ENCODE results near the gene AP3S1. TPM values are rescaled to one million over a fixed set of nuclear protein-coding genes. Genes with fewer than 3 reads are reported as not detected.

AP3S1 gene
- total RNA-seq, 1 donor from 2014 or later = 36.6 TPM

DNA sequence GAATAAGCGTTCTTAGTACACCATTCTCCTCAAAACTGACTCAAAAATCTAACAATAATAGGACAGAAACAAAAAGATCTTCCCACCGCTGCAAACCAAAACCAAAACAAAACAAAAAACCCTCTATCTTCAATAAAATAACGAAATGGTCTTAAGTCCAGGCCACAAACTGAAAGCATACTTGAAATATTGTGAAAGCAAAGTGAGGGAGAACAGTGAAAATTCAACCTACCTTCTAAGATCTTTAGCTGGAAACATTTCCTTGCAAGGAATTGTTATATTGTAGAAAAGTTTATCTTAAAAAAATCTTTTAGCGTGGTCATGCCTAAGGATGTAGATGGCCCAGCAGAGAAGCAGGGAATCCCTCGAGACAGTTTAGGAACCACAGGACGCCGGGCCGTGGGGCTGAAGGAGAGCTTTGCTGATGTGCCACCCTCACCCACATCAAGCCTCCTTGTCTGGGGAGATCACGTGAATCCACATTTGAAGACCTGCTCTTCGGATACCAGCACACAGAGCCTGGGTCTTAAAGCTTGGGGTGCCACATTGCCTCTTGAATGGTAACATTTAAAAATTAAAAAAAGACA, 92.7 kb downstream of the AP3S1 start:
- DNase-seq (ENCODE audit: low spot score) (no peak), ATAC-seq (no peak)

DNA sequence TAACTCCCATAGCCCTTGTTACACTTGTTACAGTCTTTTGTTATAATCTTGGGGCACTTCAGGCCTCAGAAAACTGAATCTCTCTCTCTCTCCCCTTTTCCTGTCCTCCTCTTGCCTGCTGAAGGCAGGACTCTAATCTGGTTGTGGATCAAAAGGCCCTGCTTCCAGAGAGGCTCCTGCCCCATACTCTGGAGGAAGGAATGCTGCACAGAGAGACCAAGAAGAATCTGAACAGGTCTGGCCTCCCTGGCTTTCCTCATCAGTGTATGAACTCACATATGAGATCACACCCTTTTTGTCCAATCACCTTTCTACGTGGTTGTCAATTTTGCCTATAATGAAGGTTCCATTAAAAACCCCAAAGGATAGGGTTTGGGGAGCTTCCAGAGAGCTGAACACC, 94.3 kb downstream of the AP3S1 start:
- no peak for DNase-seq (ENCODE audit: low spot score)

DNA sequence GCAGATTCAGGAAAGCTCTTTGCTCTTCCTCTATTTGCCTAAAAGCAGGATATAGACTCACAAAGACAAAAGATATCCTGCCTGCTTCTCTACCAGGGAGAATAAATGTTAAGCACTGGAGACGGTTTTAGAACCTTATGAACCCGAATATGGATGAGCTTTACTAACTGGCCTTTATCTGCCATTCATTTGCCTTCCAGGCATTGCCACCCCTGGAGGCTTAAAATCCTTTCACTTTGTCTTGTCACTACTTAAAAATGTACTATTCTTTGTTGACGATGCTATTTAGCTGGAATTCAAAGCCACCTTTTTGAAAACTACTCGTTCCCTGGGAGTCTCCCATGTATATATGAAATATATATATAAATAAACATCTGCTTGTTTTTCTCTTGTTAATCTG, 97.3 kb downstream of the AP3S1 start:
- ATAC-seq = no peak

More for the DNA sequence above, 94.3 kb downstream of the AP3S1 start:
- ATAC-seq = no peak

DNA sequence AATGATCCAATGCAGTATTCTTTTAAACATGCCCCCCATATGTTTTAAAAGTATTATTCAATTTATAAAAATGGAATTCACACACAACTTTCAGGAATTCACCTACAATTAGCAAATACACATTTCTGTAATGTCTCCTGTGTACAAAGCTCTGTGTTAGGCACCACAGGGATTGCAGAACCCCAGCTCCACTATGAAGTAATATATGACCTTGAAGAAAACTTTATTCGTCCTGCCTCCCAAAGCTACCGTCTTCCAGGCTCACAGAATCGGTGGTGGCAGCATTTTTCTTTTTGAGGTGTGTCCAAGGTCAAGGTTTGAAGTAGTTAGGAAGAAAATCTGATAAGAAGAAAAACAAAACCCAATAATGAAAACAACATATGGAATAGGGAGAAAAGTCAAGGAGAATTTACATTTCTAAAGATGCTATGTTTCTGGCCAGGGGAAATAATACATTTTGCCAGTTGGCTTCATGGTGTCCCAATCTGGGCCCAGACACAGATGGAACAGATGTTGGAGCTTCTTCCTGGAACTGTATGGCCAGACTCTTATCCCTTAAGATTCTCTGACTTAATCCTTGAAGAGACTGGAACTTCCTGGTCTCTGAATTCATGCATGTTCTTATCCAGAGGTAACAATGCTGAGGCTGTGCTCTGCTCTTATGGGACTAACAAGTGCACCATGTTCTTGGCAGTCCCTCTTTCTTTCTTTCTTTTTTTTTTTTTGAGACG, 98.5 kb downstream of the AP3S1 start:
- DNase-seq (ENCODE audit: low spot score) (no peak), ATAC-seq (no peak)

More for the DNA sequence above, 97.3 kb downstream of the AP3S1 start:
- DNase-seq (ENCODE audit: low spot score) = no peak

DNA sequence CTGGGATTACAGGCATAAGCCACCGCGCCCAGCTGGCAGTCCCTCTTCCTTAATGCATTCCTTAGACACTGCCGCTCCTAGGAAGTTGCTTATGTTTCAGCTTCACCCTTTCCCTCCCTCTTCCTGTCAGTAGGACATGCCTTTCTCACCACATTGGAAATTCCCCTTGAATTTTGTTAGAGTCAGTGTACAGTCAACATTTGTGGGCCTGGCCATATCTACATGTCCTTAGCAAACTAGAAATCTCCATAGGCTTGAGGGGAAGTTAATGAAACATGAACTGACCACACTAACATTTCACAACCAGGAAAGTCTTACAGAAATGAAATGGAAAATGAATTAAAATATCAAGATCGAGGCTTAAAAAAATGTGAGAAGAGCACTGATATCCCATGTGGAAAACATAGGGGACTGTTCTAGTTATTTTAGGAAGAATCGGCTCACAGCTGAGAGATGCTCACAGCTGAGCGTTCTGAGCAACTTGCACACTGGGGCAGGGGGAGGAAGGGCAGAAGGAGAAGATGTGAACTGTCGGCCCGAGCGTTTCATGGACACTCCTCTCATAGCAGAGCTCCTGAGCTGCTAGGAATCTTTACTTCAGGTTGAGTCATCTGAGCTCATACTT, 99.4 kb downstream of the AP3S1 start:
- ATAC-seq = no peak

DNA sequence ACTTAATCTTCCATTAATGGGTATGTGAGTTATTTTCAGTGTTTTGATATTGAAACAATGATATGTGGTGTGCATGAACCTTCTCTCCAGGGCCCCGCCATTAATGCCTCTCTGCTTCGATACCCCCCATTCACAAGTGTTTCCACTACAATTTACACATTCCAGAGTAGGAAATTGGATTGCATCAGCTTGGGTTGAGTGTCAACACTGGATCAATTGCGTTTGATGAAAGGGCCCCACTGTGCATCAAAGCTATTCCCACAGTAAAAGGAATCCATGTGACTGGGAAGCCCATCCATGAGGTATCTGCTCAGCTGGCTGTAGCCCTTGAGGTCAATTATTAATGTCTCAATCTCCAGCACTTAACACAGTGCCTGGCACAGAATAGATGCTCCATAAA, 102.8 kb downstream of the AP3S1 start:
- no peak for DNase-seq (ENCODE audit: low spot score)

More for the DNA sequence above, 99.4 kb downstream of the AP3S1 start:
- no peak for DNase-seq (ENCODE audit: low spot score)

DNA sequence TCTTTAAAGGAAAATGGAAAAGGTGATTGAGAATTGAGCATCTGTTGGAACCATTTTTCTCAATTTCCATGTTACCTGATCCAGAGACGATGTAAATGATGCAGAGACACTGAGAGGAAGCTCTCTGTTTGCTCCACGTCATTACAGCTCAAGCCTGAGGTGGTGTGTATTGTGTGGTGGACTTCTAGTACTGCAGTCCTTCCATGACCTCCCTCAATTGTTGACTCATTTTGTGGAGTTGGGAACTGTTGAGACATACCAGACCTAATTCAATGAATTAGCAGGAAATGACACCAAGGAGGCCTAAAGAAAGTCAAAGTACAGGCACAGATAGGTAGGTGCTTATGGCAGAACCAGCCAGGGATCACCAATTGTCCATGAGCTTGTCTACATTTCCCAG, 104.9 kb downstream of the AP3S1 start:
- DNase-seq (ENCODE audit: low spot score) (no peak), ATAC-seq (no peak)

More for the DNA sequence above, 102.8 kb downstream of the AP3S1 start:
- ATAC-seq = no peak

DNA sequence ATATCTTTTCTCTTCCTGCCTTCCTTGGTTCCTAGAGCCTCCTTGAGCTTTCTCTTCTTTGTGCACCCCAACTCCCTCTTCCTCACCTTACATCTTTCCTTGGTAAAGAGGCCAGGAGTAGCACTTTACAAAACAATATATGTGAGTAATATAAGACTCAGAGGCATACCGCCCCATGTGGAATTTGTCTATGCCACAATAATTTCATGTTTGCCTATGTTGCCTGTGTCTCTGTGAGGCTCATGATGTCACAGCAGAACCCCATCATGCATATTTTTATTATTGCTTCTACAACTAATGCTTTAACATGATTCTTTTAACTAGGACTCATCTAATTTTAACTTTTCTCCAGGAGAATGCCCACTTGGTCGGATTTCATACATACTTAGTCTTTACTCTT, 105.5 kb downstream of the AP3S1 start:
- DNase-seq (ENCODE audit: low spot score) (no peak), ATAC-seq (no peak)

DNA sequence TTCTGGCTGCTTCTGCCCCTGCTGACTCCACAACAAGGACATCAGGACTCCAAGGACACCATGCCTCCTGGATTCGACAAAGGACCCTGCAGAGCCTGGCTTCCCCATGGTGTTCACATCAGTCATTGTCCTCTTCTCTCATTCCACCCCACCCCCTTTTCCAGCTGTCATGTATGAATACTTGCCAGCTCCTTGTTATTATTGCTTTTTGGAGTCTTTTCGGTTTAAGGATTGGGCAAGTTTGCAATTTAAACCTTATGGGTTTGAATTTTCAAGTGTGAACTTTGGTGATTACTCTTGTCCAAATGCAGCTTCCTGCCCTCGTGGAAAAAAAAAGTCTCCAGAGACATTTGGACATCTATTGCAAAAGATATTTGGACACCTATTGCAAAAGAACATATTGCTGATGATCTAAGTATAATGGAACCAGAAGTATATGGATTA, 106.4 kb downstream of the AP3S1 start:
- ATAC-seq (no peak), DNase-seq (ENCODE audit: low spot score) (no peak)

DNA sequence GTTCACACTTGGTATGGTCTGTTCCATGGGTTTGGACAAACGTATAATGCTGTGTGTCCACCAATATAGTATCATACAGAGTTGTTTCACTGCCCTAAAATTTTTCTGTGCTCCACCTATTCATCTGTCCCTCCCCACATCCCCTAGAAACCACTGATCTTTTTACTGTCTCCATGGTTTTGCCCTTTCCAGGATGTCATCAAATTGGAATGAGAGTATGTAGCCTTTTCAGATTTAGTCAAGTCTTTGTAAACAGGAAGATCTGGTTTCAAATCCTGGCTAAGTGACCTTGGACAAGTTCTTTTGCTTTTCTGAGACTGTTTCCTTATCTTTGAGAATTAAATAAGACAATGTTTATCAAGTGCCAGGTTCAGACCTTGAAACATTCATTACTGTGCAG, 107.4 kb downstream of the AP3S1 start:
- DNase-seq (ENCODE audit: low spot score) = no peak
- ATAC-seq = no peak

DNA sequence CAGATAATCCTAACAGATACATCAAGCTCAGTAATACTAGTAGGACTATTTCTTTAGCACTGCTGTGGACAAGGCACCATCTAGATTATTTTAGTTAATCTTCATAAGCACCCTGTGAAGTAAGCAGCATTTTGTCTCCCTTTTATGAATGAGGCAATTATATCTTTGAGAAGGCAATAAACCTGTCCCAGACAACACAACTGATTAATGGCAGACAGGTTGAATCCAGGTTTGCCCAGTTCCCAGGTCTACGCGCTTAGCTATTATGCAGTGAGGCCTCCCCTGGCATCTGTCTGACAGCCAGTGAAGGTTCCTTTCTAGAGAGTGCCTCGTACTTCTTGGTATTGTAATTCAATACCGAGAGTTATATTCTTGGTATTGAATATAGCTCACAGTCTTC, 110.9 kb downstream of the AP3S1 start:
- ATAC-seq = no peak

DNA sequence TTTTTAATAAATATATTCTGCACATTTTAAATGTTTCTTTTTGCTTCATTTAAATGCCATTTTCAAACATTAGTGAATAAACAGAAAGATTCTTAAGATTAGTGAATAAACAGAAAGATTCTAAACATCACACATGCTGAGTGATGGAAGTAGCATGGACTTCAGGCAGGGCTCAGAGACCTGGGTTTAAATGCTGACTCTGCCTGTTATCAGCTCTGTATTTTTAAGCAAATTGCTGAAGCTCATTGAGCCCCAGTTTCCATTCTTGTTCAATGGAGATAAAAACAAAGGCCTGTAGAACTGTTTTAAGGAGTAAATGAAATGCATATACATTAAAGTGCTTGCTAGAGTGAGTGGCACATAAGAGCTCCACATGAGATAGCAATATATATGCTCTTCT, 112.4 kb downstream of the AP3S1 start:
- DNase-seq (ENCODE audit: low spot score) (no peak), ATAC-seq (no peak)

More for the DNA sequence above, 110.9 kb downstream of the AP3S1 start:
- DNase-seq (ENCODE audit: low spot score) = no peak

DNA sequence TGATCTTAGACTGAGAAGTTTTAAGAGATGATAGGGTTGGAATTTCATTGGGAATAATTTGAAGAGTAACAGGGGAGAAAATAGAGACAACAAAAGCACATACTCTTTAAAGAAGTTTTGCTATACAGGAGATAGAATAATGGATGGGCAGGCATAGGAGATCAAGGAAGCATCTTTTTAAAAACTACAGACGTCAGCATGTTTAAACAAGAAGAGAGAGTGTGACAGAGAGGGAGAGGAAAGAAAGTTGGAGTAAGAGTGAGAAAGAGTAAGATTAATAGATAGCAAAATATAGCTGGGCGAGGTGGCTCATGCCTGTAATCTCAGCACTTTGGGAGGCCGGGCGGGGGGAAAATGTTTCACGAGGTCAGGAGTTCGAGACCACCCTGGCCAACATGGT, 115.2 kb downstream of the AP3S1 start:
- ATAC-seq (no peak), DNase-seq (ENCODE audit: low spot score) (no peak)

DNA sequence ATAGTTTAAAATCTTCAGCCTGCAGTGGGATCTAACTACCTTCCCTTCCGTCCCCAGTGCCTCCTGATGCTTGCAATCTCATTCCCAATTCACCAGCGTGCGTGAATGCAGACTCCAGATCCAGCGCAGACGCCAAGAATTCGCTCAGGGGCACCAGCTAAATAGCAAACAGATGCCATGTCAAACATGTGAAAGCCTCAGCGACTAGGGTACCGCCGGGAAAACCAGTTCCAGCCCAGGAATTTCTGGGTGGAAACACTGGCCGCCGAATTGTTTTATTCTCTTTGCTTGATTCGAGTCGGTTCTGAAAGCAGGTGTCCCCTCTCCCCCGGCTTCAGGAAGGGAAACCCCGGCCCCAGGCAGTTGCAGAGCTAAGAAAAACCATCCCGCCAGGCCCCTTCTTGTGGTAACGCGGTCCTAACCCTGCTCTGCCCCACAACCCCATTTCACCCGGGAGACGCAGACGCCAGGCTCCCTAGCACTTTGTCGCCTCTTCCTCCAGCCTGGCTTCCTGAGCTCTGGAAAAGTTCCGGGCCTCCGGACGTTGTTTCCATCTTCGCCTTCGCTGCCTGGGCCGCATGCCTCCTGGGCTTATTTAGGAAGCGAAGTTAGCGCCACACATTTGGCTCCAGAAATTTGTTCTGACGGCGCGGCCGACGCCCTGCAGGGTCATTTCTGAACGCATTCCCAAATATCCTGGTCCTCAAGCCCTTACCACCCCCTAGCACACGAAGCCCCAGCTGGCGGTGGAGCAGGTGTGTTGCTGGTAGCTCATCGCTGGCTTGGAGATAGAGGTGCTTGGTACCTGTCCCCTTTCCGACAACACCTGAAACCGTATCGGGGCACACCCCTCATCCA, 119.9 kb downstream of the AP3S1 start:
- ATAC-seq (no peak), DNase-seq (ENCODE audit: low spot score) (no peak)

DNA sequence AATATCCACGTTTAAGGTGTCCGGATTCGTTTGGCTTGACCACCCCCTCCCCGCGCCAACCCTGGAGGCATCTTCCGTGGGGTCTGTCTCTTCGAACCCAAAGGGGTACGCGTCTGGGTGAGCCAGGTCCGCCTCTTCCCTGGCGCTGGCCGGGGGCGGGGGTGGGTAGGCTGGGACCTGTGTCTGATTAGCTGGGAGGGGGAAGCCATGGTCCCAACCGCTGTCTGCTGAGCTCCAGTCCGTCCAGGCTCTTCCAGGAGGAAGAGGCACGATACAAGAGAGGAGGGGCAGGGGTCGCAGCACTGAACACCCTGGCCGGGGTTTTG, 120.5 kb downstream of the AP3S1 start, which contains the start of gene LVRN:
Gene LVRN, plus strand, starts transcription at position 237 of the 326 bp plus-strand sequence. CDS start 143 bp downstream, outside the sequence.
- no peak for DNase-seq (ENCODE audit: low spot score)

DNA sequence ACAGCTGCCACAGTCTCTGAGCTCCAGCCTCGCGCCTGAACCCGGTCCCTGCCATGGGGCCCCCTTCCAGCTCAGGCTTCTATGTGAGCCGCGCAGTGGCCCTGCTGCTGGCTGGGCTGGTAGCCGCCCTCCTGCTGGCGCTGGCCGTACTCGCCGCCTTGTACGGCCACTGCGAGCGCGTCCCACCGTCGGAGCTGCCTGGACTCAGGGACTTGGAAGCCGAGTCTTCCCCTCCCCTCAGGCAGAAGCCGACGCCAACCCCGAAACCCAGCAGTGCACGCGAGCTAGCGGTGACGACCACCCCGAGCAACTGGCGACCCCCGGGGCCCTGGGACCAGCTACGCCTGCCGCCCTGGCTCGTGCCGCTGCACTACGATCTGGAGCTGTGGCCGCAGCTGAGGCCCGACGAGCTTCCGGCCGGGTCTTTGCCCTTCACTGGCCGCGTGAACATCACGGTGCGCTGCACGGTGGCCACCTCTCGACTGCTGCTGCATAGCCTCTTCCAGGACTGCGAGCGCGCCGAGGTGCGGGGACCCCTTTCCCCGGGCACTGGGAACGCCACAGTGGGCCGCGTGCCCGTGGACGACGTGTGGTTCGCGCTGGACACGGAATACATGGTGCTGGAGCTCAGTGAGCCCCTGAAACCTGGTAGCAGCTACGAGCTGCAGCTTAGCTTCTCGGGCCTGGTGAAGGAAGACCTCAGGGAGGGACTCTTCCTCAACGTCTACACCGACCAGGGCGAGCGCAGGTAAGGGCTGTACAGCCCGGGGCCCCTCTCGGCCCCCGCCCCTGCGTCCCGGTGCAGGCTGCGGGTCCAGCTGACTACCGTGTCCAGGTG, 121.0 kb downstream of the AP3S1 start:
- ATAC-seq (peak; percentile 89), DNase-seq (ENCODE audit: low spot score) (peak; percentile 46)

More for the DNA sequence above, 120.5 kb downstream of the AP3S1 start, which contains the start of gene LVRN:
- no peak for ATAC-seq

DNA sequence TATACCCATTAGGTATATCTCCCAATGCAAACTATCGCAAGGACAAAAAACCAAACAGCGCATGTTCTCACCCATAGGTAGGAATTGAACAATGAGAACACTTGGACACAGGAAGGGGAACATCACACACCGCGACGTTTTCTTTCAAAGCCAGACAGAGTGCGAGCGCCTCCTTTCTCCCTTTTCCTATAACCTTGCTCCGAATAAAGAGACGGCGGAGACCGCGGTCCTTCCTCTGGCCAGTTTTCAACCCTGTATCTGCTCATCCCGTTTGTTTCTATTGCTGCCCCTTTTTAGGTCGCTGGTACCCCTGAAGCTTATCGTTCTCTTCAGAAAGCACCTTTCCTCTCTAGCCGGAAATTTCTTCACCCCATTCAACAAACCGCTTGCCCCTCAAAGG, 121.8 kb downstream of the AP3S1 start:
- ATAC-seq (no peak), DNase-seq (ENCODE audit: low spot score) (no peak)
